NOMO-1 (cell line): Measurements from ENCODE around the gene SEH1L.
"Not testable (repeated sequence)": the region's sequence is repeated elsewhere in the genome, so short reads cannot be mapped to it uniquely, and the experiment has no call there.

Source experiments
- DNase-seq, 2 experiments: peaks; one replicate each; lab custom pipeline; 2025; ENCODE audit not compliant: unreplicated experiment in 2 of 2; lab: John Stamatoyannopoulos, UW

The SEH1L gene, protein sequence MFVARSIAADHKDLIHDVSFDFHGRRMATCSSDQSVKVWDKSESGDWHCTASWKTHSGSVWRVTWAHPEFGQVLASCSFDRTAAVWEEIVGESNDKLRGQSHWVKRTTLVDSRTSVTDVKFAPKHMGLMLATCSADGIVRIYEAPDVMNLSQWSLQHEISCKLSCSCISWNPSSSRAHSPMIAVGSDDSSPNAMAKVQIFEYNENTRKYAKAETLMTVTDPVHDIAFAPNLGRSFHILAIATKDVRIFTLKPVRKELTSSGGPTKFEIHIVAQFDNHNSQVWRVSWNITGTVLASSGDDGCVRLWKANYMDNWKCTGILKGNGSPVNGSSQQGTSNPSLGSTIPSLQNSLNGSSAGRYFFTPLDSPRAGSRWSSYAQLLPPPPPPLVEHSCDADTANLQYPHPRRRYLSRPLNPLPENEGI

DNA sequence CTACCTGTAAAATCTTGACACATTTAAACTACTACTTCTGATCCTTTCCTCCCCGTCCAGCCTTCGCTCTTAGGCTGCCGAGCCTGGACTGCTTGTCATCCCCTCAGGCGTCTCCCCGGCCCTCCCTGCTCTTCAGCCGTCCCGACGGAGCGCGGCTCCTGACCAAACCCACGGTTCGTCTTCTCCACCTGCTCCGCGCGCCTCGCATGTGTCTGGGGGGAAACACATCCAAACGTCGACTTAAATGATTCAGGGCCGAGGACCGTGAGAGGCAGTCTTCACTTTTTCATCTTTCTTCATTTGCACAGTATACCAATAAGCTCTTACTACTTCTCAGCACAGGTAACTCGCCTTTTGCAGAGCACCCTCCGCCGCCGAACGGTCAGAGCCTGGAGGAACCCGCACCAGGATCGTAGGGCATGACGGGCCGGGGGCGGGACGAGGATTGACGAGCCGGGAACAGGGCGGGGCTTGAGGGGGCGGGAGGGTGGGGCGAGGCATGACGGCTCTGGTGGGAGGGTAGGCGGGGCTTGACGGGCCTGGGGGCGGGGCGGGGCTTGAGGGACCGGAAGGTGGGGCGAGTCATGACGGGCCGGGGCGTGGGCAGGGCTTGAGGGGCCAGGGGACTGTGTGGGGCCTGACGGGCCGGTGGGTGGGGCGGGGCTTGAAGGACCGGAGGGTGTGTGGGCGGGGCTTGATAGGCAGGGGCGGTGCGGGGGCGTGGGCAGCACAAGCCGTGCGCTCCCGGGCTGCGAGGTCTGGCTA, at the start of gene SEH1L:
Gene SEH1L, plus strand, starts transcription at position 727 of the 765 bp plus-strand sequence. CDS start 111 bp downstream, outside the sequence.
- peak; percentile 90 to 95 for DNase-seq

DNA sequence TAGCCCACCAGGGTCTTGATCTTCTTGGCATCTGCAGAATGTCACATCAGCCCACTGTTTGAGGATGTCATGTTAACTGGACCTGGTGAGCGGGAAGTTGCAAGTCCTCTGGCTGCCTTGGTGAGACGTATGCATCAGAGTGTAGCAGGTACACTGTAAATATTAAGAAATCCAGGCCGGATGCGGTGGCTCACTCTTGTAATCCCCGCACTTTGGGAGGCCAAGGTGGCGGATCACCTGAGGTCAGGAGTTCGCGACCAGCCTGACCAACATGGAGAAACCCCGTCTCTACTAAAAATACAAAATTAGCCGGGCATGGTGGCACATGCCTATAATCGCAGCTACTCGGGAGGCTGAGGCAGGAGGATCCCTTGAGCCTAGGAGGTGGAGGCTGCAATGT, 46.6 kb upstream of the SEH1L start:
- DNase-seq, result not testable (repeated sequence)

DNA sequence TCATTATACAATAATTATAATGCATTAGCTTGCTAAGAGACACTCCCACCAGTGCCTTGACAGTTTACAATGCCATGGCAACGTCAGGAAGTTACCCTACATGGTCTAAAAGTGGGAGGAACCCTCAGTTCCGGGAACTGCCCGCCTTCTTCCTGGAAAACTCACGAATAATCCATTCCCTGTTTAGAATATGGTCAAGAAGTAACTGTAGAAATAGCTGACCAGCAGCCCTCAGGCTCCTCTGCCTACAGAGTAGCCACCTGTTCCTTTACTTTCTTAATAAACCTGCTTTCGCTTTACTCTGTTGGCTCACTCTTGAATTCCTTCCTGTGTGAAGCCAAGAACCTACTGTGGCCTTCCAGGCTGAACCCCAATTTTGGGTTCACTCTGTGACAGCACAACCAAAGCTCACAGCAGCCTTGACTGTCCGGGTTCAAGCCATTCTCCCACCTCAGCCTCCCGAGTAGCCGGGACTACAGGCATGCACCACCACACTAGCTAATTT, 43.7 kb upstream of the SEH1L start:
- no peak for DNase-seq

DNA sequence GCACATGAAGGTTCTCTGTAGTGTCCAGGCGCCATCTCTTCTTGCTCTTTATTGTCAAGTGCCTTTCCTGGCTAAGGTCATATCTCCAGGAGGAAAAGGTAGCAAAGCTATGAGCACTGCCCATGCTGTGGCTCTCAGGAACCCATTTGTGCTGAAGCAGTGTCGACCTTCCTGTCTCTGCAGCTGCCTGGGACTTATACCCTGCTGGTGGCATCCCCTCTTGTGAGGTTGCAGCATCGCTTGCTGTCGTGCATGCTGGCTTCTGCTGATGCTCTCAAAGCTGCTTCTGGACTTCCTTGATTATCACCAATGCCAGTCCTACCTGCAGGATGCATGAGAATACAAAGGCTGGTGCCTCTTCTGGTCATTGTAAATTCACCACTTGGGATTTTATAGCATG, 41.7 kb upstream of the SEH1L start:
- no peak for DNase-seq

DNA sequence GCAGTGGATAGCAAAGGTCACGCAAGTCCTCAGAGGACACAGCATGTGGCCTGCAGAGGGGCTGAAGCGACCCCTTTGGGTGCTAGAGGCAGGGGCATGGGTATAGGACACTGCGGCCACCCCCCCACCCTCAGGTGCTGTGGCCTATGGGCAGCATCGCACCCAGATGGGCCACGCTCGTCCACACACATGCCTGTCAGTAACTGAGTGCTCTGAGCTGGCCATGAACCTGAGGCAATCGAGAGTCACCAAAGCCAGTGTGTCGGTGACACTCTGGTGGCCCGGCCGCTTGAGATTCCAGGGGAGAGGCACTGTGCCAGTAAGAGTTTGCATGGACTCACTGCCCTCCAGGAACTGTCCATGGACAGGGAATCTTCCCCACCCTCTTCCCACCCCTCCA, 41.0 kb upstream of the SEH1L start:
- no peak for DNase-seq

DNA sequence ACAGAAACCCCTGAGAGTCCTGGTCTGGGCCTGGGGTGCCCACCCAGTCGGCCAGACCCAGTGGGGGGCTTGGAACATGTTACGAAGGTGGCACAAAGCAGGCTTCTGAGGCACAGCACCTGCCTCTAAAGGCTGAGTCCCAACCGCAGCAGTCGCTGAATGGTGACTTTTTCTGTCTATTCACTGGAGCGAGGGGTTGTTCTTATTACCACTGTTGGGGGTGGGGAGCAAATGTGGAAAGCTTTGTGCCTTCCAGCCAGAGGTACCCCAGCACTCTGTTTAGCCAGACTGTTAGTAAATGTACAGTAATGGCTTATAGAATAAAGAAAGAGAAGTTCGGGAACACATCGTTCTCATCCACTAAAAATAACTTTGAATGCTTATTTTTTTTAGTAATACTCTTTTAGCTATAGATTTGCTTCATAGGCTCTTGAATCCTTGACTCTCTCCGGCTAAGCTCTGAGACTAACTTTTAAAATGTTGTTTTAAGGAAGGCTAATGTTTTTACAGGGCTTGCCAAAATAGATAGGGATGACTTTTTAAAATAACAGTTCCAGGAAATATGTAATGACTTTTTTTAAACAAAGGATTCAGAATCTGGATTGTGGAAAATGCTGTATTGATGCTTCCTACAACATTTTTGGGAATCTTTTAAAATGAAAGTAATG, 40.4 kb upstream of the SEH1L start:
- DNase-seq, result no peak

DNA sequence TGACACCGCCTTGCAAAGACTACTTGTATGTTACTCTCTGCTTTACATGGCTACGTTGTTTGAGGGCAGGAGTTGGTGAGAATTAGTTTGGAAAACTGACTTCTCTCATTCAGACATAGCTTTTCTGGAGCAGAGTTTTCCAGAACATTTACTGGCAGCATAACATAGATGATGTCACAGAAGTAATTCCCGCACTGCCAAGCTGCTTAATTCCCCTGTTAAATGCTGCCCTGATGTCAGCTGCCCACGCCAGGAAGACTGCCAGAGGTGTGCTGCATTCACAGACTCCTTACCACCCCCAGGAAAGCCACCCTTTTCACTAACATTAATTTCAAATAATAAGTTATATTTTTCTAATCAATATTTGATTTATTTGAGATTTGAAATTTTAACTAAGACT, 39.1 kb upstream of the SEH1L start:
- no peak for DNase-seq

DNA sequence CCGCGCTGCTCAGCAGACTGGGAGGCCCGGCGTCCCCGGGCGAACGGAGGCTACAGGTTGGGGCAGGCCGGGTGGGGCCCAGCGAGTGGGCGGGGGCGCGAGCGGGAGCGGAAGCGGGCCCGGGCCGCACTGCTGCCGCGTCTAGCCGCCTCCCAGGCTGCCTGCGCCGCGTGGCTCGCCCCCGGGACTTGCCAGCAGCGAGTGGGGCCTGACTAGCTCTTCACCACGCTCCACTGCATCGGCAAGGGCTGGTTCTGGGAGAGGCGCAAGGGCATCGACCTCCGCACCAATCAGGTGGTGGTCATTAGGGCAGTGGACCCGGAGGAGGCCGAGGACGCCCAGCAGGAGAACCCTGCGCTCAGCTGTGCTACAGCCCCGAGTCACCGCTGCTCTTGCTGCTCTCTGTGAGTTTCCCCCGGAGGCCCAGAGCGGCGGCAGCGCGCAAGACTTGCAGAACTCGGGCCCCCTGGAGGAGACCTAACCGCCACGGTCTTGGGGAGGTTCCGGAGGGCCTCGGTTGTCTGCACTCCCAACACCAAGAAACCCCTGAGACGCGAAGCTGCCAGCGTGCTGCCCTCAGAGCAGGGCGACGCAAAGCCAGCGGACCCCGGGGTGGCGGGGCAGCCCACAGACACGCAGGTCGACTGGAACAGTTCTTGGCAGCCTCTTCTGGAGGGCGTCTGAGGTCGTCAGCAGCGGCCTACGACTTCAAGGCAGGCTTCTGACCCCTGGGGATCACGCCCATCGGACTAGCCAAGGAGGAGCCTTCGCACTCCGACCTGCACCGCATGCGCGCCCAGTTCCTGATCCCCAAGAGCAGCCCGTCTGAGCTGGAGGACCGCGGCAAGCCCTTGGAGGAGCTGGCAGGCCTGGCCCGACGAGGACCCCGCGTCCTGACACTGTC, 36.5 kb upstream of the SEH1L start:
- DNase-seq, result no peak

DNA sequence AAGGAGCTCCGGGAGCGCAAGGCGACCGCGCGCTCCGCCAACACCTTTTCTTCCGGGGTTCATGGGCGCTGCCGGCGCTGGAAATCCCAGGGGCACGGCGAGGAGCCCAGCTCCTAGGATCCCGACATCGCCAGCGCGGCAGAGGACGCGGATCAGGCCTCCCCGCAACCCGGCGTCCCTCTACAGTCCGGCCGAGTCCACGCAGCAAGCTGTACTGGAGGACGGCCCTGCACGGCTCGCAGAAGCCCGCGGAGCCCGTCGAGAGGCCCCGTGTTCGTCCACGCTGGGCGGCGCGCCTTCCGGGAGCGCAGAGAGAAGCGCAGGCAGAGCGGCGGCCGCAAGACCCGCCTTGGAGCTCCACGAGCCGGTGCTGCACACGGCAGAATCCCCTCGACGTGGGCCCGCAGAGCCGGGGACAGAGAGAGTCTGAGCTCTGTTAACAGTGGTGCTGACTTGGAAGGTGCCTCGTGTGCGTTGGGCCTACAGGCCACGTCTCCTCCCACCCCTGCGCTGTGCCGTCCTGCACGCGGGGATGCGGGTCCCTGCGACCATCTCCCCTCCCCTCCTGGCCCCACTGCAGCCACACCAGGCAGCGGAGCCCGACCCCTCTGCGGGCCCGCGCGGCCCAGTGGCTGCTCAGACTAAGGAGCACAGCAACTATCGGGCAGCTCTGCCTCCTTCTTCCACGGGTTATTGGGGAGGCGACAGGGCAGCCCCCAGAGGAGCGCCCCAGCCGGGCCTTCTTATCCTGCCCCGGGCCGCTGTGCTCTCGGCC, 35.7 kb upstream of the SEH1L start:
- DNase-seq, result no peak

DNA sequence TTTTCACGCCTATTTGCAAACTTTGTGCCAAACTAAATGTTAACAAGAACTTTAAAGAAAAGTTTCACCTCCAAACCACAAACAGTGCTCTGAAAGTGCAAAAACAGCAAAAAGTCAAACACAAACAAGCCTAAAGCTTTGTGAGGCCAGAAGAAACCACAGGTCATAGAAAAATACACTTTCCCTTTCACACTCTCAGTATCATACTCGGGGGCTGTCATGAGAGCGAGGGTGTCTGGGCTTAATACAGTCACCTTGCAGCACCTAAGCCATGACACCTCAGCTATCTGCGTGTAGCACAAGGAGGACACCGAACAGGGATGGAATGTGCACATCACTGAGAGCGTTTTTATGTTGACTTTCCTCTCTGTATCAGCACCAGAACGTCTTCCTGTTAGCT, 26.6 kb upstream of the SEH1L start:
- DNase-seq, result no peak

DNA sequence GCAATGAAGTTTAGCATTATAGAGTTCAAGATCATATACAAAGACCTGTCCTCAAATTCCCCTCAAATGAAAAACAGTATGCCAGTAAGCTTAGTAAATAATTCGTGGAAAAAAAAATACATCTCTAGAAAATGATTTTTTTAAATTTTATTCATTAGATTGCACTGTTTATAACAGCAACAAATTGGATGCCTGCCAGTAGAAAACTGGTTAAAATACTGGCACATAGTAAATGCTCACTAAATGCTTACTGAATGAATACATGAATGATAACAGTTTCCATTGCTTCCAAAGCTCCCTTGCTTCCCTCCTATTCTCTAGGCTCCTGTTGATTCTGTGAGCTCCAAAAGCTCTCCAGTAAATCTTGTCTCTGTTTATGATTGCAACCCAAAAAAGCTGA, 25.5 kb upstream of the SEH1L start:
- DNase-seq, result no peak

DNA sequence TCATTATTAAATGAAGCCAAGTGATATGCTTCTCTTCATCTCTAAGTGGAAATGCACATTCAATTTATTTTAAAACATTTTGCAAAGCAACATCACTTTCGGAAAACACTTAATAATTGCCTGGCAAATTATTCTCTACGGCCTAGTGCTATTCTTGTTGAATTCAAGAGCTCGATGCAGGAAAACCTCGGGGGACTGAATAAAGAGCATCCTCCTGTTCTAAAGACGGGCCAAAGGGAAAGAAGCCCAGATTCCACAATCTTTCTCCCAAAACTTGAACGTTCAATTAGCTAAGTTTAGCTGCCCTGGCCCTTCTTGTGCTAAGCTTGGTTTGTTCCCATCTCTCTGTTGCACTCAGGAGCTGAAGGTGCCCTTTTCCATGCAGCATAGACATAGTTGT, 23.2 kb upstream of the SEH1L start:
- no peak for DNase-seq

DNA sequence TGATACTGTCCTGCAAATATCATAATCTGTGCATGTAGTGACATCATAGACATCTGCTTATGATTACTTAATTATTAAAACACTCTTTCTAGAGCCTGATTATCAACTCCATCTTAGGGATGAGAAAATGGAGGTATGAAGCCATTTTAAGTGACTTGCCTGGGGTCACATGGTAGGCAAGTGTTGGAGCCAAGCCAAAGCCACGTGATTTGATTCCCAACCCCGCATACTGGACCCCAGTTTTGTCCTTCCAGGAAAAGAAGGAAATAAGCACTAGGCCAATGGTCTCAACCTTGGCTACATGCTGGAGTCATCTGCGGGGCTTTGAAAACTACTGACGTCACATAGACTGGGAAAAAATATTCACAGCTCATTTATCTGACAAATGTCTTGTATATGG, 19.6 kb upstream of the SEH1L start:
- DNase-seq, result no peak

DNA sequence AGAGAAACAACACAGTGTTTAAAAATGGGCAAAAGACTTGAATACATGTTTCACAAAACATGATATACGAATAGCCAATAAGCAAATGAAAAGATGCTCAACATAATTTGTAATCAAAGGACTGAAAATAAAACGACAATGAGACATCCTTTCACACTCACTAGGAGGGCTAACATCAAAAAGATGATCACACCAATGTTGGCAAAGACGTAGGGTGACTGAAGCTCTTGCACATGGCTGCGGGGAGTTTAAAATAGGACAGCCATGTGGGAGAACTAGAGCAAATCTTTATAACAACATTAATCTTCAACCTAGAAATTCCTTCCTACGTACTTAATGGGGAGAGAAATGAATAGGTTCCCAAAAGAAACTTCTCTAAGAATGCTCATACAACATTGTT, 19.2 kb upstream of the SEH1L start:
- no peak for DNase-seq

DNA sequence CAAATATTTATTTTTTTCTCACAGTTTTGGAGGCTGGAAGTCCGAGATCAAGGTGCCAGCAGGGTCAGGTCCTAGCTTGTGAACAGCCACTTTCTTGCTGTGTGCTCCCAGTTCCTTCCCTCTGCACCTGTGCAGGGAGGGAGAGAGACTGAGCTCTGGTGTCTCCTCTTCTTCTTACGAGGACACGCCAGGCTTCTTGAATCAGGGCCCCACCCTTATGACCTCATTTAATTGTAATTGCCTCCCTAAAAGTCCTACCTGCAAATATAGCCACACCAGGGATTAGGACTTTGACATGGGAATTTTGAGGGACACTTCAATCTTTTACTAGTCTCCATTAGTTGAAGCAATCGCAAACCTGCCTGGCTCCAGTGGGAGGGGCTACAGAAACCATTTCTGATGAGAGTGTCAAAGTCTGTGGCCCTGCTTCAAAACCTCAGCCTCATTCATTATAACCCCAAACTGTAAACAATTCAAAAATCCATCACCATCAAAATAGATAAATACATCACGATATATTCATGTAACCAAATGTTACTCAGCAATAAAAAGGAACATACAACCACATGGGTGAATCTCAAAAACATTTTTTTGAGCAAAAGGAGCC, 18.2 kb upstream of the SEH1L start:
- no peak for DNase-seq

DNA sequence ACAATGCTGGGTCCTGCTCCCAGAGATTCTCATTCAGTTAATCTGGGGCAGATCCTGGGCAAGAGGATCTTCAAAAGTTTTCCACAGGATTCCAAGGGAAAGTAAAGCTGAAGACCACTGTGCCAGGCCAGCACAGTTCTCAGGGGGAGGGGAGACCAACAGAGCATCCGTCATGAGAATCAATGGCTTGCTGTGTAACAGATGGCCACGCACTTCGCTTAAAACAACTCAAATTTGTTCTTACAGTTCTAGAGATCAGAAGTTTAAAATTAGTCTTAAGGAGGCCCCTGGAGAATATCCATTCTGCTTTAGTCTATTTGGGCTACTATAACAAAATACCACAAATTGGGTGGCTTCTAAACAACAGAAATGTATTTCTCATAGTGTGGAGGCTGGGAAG, 17.4 kb upstream of the SEH1L start:
- DNase-seq, result no peak

DNA sequence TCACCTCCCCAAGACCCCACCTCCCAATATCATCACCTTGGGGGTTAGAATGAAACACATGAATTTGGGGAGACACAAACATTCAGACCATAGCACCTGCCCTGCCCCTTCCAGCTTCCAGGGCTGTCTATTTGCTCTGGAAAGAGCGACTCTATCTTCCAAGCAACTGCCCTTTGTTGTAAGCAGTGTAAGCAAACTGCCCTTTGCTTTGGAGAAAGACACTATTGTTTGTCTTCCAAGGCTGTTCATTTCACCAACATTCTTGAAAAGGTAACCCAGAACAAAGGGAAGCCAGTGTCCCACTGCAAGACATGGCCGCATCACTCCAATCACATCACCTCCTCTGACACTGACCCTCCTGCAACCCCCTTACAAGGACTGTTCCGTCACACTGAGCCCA, 16.9 kb upstream of the SEH1L start:
- DNase-seq, result no peak

DNA sequence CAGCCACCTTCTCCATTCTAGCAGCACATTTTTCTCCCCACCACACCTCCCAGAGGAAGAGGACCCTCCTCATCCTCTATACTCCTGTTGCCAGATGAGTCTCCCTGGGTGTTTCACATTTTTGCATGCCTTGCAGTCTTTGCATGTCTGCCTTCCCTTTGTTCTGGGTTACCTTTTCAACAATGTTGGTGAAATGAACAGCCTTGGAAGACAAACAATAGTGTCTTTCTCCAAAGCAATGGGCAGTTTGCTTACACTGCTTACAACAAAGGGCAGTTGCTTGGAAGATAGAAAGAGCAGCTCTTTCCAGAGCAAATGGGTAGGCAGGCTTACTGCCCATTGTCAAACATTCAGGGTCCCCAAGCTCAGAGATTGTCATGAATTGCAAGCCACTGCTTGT, 14.5 kb upstream of the SEH1L start:
- DNase-seq, result no peak

DNA sequence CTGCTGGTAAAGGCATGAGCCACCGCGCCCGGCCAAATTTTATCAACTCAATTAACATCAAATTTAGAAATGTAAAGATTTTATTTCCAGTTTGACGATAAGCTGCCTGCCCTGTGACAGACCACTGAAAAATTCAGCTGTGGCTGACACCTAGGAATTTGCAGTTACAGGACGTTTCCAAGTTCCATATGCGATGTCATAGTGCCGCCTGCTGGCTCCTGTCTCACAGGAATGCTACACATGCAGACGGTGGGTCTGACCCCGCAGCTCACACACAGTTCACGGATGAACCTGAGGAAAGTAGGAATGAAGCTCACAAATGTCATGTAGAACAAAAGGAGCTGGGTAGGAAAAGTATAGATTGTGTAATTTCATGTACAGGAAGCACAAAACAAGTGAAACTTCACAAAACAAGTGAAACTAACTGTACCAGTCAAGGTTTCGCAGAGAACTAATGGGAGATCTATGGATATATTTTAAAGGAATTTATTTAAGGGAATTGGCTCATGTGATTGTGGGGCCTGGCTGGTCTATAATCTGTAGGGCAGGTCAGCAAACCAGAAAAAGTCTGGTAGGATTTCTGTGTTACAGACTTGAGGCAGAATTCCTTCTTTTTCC, 13.2 kb upstream of the SEH1L start:
- DNase-seq, result peak; percentile 54 to 74
